K562 (cell line): ENCODE results near the gene TMC1. TPM values are rescaled to one million over a fixed set of nuclear protein-coding genes. Genes with fewer than 3 reads are reported as not detected.

ENCODE experiments used
- ARID1B ChIP-seq: fragments of 450-650 bp; IDR thresholded peaks from 2 replicates; pipeline ENCODE4 v1.6.1; 2016; ENCODE audit warnings: antibody characterized with exemption, mild to moderate bottlenecking, inconsistent platforms
- BCOR ChIP-seq: fragments of 450-650 bp; IDR thresholded peaks from 2 replicates; pipeline ENCODE4 v1.6.1; 2016
- CEBPB ChIP-seq: fragments of 450-650 bp; IDR thresholded peaks from 2 replicates; pipeline ENCODE4 v1.6.1; 2016; ENCODE audit warnings: missing genetic modification characterization, missing compliant biosample characterization
- CHCHD3 ChIP-seq: fragments of 250-450 bp; sonication (Bioruptor Pico); IDR thresholded peaks from 2 replicates; pipeline ENCODE4 v2.1.2; 2022; ENCODE audit warnings: mild to moderate bottlenecking
- FOXK2 ChIP-seq, 2 experiments: fragments of 450-650 bp; IDR thresholded peaks in 1 of 2; conservative IDR thresholded peaks in 1 of 2; 2 replicates each; pipeline ENCODE4 v1.6.1; 2016; ENCODE audit warnings: low read depth in 2 of 2, mild to moderate bottlenecking in 1 of 2
- ILK ChIP-seq: fragments of 450-650 bp; IDR thresholded peaks from 2 replicates; pipeline ENCODE4 v1.6.1; 2016; ENCODE audit warnings: missing genetic modification characterization, low read depth, mild to moderate bottlenecking, missing compliant biosample characterization, moderate library complexity, borderline replicate concordance
- JUND ChIP-seq, 2 experiments: IDR thresholded peaks; 2 replicates in 1 of 2; 3 replicates in 1 of 2; pipeline ENCODE4 v1.6.1; 2011; ENCODE audit warnings: borderline replicate concordance in 2 of 2, low read depth in 2 of 2, low read length in 2 of 2, improper control_type of control experiment in 1 of 2, missing biosample characterization in 1 of 2, missing genetic modification characterization in 1 of 2, missing genetic modification reagents in 1 of 2
- NRF1 ChIP-seq, 2 experiments: fragments of 450-650 bp; IDR thresholded peaks in 1 of 2; conservative IDR thresholded peaks in 1 of 2; 2 replicates each; pipeline ENCODE4 v1.6.1; 2014; ENCODE audit warnings: mild to moderate bottlenecking in 2 of 2
- TBP ChIP-seq: optimal IDR thresholded peaks from 2 replicates; pipeline ENCODE3; 2011; ENCODE audit warnings: low read depth, low read length, improper control_type of control experiment
- USF1 ChIP-seq: sonication (generic); formaldehyde crosslinking; IDR thresholded peaks from 2 replicates; pipeline ENCODE4 v1.9.0; 2022; ENCODE audit warnings: mild to moderate bottlenecking, missing genetic modification reagents
- ZNF121 ChIP-seq: sonication (generic); formaldehyde crosslinking; conservative IDR thresholded peaks from 2 replicates; pipeline ENCODE4 v1.8.0; 2022; ENCODE audit warnings: missing genetic modification reagents
- ZNF318 ChIP-seq, 2 experiments: fragments of 450-650 bp; IDR thresholded peaks; 2 replicates each; pipeline ENCODE4 v1.6.1; 2016; ENCODE audit warnings: mild to moderate bottlenecking in 2 of 2, borderline replicate concordance in 1 of 2, low read depth in 1 of 2, moderate library complexity in 1 of 2
- ZNF609 ChIP-seq: sonication (generic); formaldehyde crosslinking; IDR thresholded peaks from 2 replicates; pipeline ENCODE4 v1.8.1; 2023; ENCODE audit warnings: missing genetic modification reagents, mild to moderate bottlenecking, borderline replicate concordance
- polyA plus RNA-seq, 8 experiments: library from polyadenylated mRNA; depleted of rRNA in 4 of 8; stranded (reverse) in 5 of 8; unstranded in 3 of 8; fragments of >200 nt; fragmentation: Nextera tagmentation in 2 of 8; fragmentation: Illumina TruSeq in 1 of 8; extraction: Ambion mirVana in 2 of 8; extraction: Trizol in 1 of 8; gene quantifications; 2 replicates each; pipeline versions ENCODE4 v1.2.1 to v1.2.3, GENCODE V29; 2011 to 2014; ENCODE audit warnings: inconsistent platforms in 1 of 8, missing spikeins in 1 of 8
- total RNA-seq, 7 experiments: library from RNA; depleted of rRNA in 6 of 7; stranded (reverse); fragments of >200 nt in 6 of 7; fragmentation: Illumina TruSeq in 2 of 7; extraction: Trizol in 2 of 7; gene quantifications; 2 replicates each; pipeline versions ENCODE4 v1.2.1 to v1.2.3, GENCODE V29; 2011 to 2021; ENCODE audit warnings: low replicate concordance in 1 of 7

The TMC1 gene
- total and polyA plus RNA-seq, 9 of the 15 experiments (the other 6 are each of a cell fraction or from before 2014, with no cell fraction given), result 0.10 to 0.15 TPM; not detected in 7

DNA sequence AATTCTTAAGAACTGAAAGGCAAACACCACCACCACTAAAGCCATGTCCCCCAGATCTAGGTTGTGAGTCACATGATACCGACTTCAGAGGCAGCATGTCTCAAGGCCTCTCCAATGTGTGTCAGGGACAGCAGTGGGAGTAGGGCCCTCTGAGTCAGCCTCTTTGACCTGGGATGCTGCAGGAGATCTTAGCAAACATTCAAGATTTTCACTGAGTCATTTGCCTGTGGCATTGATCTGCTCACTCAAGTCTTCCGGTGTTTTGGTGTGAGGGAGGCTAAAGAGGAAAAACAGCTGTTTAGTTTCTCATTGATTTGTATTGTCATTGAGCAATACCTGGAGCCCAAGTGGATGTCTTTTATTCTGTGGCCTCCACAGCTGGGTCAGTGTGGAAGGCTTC, 36.1 kb downstream of the TMC1 start (continued):
- TF ChIP-seq USF1 (CRISPR knock-in tag) (peak; percentile 54; the same call in 1 of the 2 replicates), CHCHD3 (CRISPR knock-in tag) (no peak), ARID1B (peak; percentile 84), ZNF609 (CRISPR knock-in tag) (no peak), JUND (IDR thresholded peaks at IDR 0.05; ENCODE audit: borderline replicate concordance, low read depth, low read length) (peak; percentile 92), JUND (tag; IDR thresholded peaks at IDR 0.05; ENCODE audit: borderline replicate concordance, low read depth, low read length) (peak; percentile 81; the same call in 2 of the 3 replicates), CEBPB (tag) (peak; percentile 83), ILK (no peak), ZNF121 (no peak), NRF1 (conservative IDR thresholded peaks at IDR 0.05 in 1 of 2, IDR thresholded peaks at IDR 0.05 in 1 of 2) (0 out of 4 replicates have a peak, but pooled peaks of 1 of the 2 experiments have one; percentile 23), TBP (no peak), ZNF318 (IDR thresholded peaks at IDR 0.05; ENCODE audit: borderline replicate concordance in 1 of 2, low read depth in 1 of 2) (no peak), BCOR (no peak), FOXK2 (conservative IDR thresholded peaks at IDR 0.05 in 1 of 2, IDR thresholded peaks at IDR 0.05 in 1 of 2; ENCODE audit: low read depth in 2 of 2) (peak in 1 of 2 experiments; percentile 23; a peak in 1 of 4 replicates)
